GM23248 (cell line): ENCODE measurements around the gene PLAAT1. TPM values are rescaled to one million over a fixed set of nuclear protein-coding genes. Genes with fewer than 3 reads are reported as not detected.

Experiments
- DNase-seq: peaks from one replicate; pipeline ENCODE4 v3.0.0-alpha.2; 2015
- H2AFZ ChIP-seq: fragments of 200-600 bp; sonication (generic); 2 replicates; pipeline ENCODE4 v1.6.1; 2016; ENCODE audit warnings: antibody characterized with exemption
- H3F3A ChIP-seq: fragments of 200-600 bp; sonication (generic); 2 replicates; pipeline ENCODE4 v1.6.1; 2016; ENCODE audit warnings: mild to moderate bottlenecking, antibody characterized with exemption, mixed run types; ENCODE audit not compliant: insufficient read depth
- H3K27ac ChIP-seq: fragments of 200-600 bp; sonication (generic); 2 replicates; pipeline ENCODE4 v1.5.1; 2016; ENCODE audit warnings: mild to moderate bottlenecking
- H3K27me3 ChIP-seq: fragments of 200-600 bp; sonication (generic); replicated peaks from 2 replicates; pipeline ENCODE4 v1.6.1; 2016; ENCODE audit warnings: mild to moderate bottlenecking; ENCODE audit not compliant: insufficient read depth
- H3K36me3 ChIP-seq: fragments of 200-600 bp; sonication (generic); 2 replicates; pipeline ENCODE4 v1.6.1; 2016; ENCODE audit warnings: low read depth, mild to moderate bottlenecking
- H3K4me1 ChIP-seq: fragments of 200-600 bp; sonication (generic); 2 replicates; pipeline ENCODE4 v1.6.1; 2016; ENCODE audit warnings: mild to moderate bottlenecking; ENCODE audit not compliant: insufficient read depth
- H3K4me2 ChIP-seq: fragments of 200-600 bp; sonication (generic); one replicate; pipeline ENCODE4 v1.6.1; 2016; ENCODE audit warnings: mild to moderate bottlenecking; ENCODE audit not compliant: unreplicated experiment
- H3K4me3 ChIP-seq: fragments of 200-600 bp; sonication (generic); 2 replicates; pipeline ENCODE4 v1.5.1; 2016; ENCODE audit warnings: mild to moderate bottlenecking
- H3K79me2 ChIP-seq: fragments of 200-600 bp; sonication (generic); 2 replicates; pipeline ENCODE4 v1.6.1; 2016; ENCODE audit warnings: mild to moderate bottlenecking; ENCODE audit not compliant: insufficient read depth
- H3K9ac ChIP-seq: fragments of 200-600 bp; sonication (generic); 2 replicates; pipeline ENCODE4 v1.6.1; 2016; ENCODE audit warnings: mild to moderate bottlenecking
- H3K9me2 ChIP-seq: fragments of 200-600 bp; sonication (generic); 2 replicates; pipeline ENCODE4 v1.6.1; 2016; ENCODE audit warnings: mixed run types, mild to moderate bottlenecking, moderate library complexity; ENCODE audit not compliant: insufficient read depth
- H3K9me3 ChIP-seq: fragments of 200-600 bp; sonication (generic); one replicate; pipeline ENCODE4 v1.6.1; 2017; ENCODE audit warnings: low read depth
- H4K20me1 ChIP-seq: fragments of 200-600 bp; sonication (generic); 2 replicates; pipeline ENCODE4 v1.6.0; 2016; ENCODE audit not compliant: insufficient read depth
- EZH2 ChIP-seq: fragments of 200-600 bp; sonication (generic); IDR thresholded peaks from 2 replicates; pipeline ENCODE4 v1.6.1; 2018; ENCODE audit warnings: antibody characterized with exemption, mild to moderate bottlenecking; ENCODE audit not compliant: insufficient read depth, poor library complexity, severe bottlenecking
- EZH2phosphoT487 ChIP-seq: fragments of 200-600 bp; sonication (generic); IDR thresholded peaks from 2 replicates; pipeline ENCODE4 v1.6.1; 2018; ENCODE audit warnings: antibody characterized with exemption, moderate library complexity, mild to moderate bottlenecking, low read depth; ENCODE audit not compliant: insufficient read depth
- WGBS, 2 experiments: methylation state at CpG; one replicate each; pipeline ENCODE4 v1.1.6; 2015 to 2017; ENCODE audit warnings: low lambda C conversion rate in 2 of 2, low coverage in 1 of 2; ENCODE audit errors: missing lambda C conversion rate in 2 of 2; 5-methylcytosine and 5-hydroxymethylcytosine counted together
- in situ Hi-C: fragments of 300-500 bp; cut with MboI; formaldehyde crosslinking; loops from 2 replicates; pipeline ENCODE4 v1.15.0; 2020
- polyA plus RNA-seq: library from polyadenylated mRNA; unstranded; fragments of >200 nt; fragmentation: Nextera tagmentation; extraction: Ambion mirVana; gene quantifications from 2 replicates; pipeline ENCODE4 v1.2.1, GENCODE V29; 2016
- total RNA-seq: library from RNA; depleted of rRNA; stranded (reverse); fragments of >200 nt; shearing (Covaris generic); gene quantifications from 2 replicates; pipeline ENCODE4 v1.2.3, GENCODE V29; 2014; rRNA removed

PLAAT1 gene
- total and polyA plus RNA-seq, 2 experiments from 2014 or later = not detected

DNA sequence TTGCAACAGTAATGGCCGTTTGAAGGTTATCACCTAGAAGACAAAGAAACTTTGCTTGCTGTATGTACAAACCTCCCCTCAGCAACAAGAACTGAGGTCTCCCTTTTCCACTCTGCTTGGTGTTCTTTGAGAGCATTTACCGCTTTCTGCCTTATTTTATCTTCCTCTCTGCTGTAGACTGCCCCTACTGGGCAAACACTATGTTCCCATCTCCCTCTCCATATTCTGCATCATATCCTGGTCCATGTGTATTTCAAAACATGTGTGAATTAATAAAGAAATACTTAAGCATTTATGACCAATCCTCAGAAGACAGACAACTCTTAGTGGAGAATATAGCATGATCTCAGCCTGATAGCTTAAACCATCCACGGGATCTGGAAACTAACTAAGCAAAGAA is 73.1 kb downstream of the PLAAT1 start:
- Histone ChIP-seq H3K27ac (no peak overlapping the region), H2AFZ (no peak overlapping the region), H3K4me1 (no peaks in the 10 kb centered on the region), H3K4me3 (no peak overlapping the region), H3K9ac (no peak overlapping the region), H3K9me2 (no peaks in the 10 kb centered on the region), H3K4me2 (no peak overlapping the region), H3K79me2 (no peaks in the 10 kb centered on the region), H3K9me3 (no peaks in the 10 kb centered on the region), H3K36me3 (no peaks in the 10 kb centered on the region), H3K27me3 (no peaks in the 10 kb centered on the region; the same call in none of the 2 replicates), H3F3A (no peaks in the 10 kb centered on the region), H4K20me1 (no peaks in the 10 kb centered on the region)
- WGBS, 2 experiments = 14 to 25% methylated on average over 3 of the region's 3 CpGs
- peak; percentile 4 for DNase-seq
- in situ Hi-C loops = no loop called here
- TF ChIP-seq EZH2 (no peak), EZH2phosphoT487 (no peak)

DNA sequence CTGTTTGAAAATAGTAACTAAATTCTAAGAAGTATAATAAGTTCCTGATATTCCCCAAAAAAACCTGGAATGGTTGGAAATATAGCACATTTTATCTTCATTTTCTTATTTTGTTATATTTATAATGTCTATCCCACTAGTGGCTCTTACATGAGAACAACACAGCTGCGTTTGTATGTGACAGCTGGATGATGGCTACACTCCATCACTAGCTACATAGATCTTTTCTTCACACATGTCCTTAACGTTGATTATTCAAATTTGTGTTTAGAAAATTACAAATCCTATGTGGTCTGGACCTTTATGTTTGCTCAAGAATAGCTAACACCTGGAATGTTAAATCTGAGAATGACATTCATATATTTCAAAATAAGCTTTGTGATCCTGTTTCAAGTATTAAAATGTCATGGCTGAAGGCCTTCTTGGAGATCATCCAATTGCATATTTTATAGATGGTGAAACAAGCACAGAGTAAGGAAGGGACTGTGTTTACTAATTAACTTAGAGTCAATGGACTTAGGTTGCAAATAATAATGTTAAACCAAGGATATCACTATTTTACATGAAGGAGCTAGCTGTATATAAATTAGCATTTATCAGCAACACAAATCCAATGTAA is 76.8 kb downstream of the PLAAT1 start:
- in situ Hi-C loops = no loop called here
- H3K27me3 ChIP-seq = no peaks in the 10 kb centered on the region; the same call in none of the 2 replicates
- H3K36me3 ChIP-seq = no peaks in the 10 kb centered on the region
- no peak overlapping the region for H3K4me3 ChIP-seq
- no peaks in the 10 kb centered on the region for H3K4me1 ChIP-seq
- 17% methylated on average over 2 of the region's 2 CpGs for WGBS, 2 experiments
- H3K79me2 ChIP-seq = no peaks in the 10 kb centered on the region
- no peak overlapping the region for H2AFZ ChIP-seq
- H4K20me1 ChIP-seq = no peaks in the 10 kb centered on the region
- TF ChIP-seq EZH2 = no peak
- TF ChIP-seq EZH2phosphoT487 = no peak
- no peaks in the 10 kb centered on the region for H3K9me2 ChIP-seq
- H3K4me2 ChIP-seq = no peak overlapping the region
- DNase-seq = no peak
- no peaks in the 10 kb centered on the region for H3F3A ChIP-seq
- no peak overlapping the region for H3K27ac ChIP-seq
- H3K9ac ChIP-seq = no peak overlapping the region
- no peaks in the 10 kb centered on the region for H3K9me3 ChIP-seq

Other genes starting within 250 kb of the PLAAT1 start
- not detected in 2 replicates for gene ATP13A5, start 137.5 kb downstream of the PLAAT1 start, total RNA-seq
- not detected in 2 replicates for gene ATP13A5, start 137.5 kb downstream of the PLAAT1 start, polyA plus RNA-seq